ENCODE results near the gene UBALD1.

UBALD1 gene

DNA sequence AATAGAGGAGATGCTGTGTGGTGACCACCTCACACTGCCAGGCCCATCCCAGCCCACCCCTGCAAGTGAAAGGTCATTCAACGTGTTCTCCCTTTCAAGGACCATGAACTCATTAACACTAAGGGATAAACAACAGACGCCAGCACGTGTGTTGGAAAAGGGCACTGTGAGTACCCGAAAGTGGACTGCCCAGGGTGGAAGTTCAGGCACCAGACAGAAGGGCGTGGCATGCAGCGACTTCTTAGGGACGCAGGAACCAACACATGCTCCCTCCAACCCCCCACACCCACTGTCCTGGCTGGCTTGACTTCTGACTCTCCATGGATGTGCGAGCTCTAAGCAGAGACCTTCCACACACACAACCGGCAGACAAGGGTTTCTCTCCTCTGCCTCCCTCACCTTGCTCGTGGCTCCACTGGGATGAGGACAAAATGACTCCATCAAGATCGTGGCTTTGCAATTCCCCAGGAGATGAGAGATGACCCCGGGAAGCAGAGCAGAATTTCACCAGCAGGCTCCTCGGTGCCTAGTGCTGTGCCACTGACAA, 11.0 kb downstream of the UBALD1 start:
- TF ChIP-seq SIN3A (IDR thresholded peaks at IDR 0.05; ENCODE audit: borderline replicate concordance, insufficient read depth, low read length) (no peak), POLR2AphosphoS5 (IDR thresholded peaks at IDR 0.05; ENCODE audit: low read depth, low read length) (no peak), FOXP2 (optimal IDR thresholded peaks at IDR 0.05; ENCODE audit: borderline replicate concordance, extremely low read depth, extremely low read length, insufficient read depth) (no peak), TAF1 (IDR thresholded peaks at IDR 0.05; ENCODE audit: borderline replicate concordance, insufficient read depth, low read length) (no peak)
- TF ChIP-seq, protein P1, sequence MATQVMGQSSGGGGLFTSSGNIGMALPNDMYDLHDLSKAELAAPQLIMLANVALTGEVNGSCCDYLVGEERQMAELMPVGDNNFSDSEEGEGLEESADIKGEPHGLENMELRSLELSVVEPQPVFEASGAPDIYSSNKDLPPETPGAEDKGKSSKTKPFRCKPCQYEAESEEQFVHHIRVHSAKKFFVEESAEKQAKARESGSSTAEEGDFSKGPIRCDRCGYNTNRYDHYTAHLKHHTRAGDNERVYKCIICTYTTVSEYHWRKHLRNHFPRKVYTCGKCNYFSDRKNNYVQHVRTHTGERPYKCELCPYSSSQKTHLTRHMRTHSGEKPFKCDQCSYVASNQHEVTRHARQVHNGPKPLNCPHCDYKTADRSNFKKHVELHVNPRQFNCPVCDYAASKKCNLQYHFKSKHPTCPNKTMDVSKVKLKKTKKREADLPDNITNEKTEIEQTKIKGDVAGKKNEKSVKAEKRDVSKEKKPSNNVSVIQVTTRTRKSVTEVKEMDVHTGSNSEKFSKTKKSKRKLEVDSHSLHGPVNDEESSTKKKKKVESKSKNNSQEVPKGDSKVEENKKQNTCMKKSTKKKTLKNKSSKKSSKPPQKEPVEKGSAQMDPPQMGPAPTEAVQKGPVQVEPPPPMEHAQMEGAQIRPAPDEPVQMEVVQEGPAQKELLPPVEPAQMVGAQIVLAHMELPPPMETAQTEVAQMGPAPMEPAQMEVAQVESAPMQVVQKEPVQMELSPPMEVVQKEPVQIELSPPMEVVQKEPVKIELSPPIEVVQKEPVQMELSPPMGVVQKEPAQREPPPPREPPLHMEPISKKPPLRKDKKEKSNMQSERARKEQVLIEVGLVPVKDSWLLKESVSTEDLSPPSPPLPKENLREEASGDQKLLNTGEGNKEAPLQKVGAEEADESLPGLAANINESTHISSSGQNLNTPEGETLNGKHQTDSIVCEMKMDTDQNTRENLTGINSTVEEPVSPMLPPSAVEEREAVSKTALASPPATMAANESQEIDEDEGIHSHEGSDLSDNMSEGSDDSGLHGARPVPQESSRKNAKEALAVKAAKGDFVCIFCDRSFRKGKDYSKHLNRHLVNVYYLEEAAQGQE (IDR thresholded peaks at IDR 0.05; ENCODE audit: insufficient read depth in 1 of 2, low read depth in 2 of 2, low read length in 2 of 2) = no peak

DNA sequence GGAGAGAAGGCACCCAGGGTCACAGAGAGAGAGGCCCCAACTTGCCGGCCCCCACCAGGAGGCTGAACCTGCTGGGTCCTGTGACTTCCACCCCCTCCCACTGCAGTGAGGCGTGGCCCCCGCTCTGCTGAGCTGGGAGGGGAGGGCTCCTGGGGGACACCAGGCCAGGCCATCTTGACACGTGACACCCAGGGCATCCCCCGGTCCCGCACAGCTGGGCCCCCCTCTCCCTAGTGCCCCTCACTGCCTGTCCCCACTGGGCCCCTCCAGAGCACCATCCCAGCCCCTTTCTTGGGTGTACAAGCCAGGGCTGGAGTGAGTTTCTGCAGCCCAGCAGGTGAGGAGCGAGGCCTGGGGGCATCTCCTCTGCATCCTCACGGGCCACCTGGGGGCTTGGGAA, 12.4 kb downstream of the UBALD1 start:
- TF ChIP-seq TAF1 (IDR thresholded peaks at IDR 0.05; ENCODE audit: borderline replicate concordance, insufficient read depth, low read length) = no peak
- no peak for TF ChIP-seq SIN3A (IDR thresholded peaks at IDR 0.05; ENCODE audit: borderline replicate concordance, insufficient read depth, low read length)
- TF ChIP-seq, protein P1 (IDR thresholded peaks at IDR 0.05; ENCODE audit: insufficient read depth in 1 of 2, low read depth in 2 of 2, low read length in 2 of 2) = no peak
- TF ChIP-seq POLR2AphosphoS5 (IDR thresholded peaks at IDR 0.05; ENCODE audit: low read depth, low read length) = no peak
- no peak for TF ChIP-seq FOXP2 (optimal IDR thresholded peaks at IDR 0.05; ENCODE audit: borderline replicate concordance, extremely low read depth, extremely low read length, insufficient read depth)

DNA sequence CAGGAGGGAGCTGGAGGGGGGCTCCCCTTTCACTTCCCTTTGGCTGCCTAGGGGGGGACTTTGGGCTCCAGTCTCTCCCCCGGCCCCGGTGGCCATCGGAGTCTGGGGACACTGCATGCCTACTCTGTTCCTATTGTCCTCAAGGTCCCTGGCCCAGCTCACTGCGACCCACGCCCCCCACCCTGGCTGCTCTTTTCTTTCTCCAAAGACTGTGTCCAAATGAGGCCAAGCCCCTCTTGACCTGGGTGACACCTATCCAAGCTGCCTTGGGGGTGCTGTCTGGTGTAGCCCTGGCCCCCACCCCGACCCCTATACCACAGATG, 12.9 kb downstream of the UBALD1 start:
- TF ChIP-seq FOXP2 (optimal IDR thresholded peaks at IDR 0.05; ENCODE audit: borderline replicate concordance, extremely low read depth, extremely low read length, insufficient read depth) (no peak), SIN3A (IDR thresholded peaks at IDR 0.05; ENCODE audit: borderline replicate concordance, insufficient read depth, low read length) (no peak), TAF1 (IDR thresholded peaks at IDR 0.05; ENCODE audit: borderline replicate concordance, insufficient read depth, low read length) (no peak), POLR2AphosphoS5 (IDR thresholded peaks at IDR 0.05; ENCODE audit: low read depth, low read length) (no peak)
- TF ChIP-seq, protein P1 (IDR thresholded peaks at IDR 0.05; ENCODE audit: insufficient read depth in 1 of 2, low read depth in 2 of 2, low read length in 2 of 2) = no peak

DNA sequence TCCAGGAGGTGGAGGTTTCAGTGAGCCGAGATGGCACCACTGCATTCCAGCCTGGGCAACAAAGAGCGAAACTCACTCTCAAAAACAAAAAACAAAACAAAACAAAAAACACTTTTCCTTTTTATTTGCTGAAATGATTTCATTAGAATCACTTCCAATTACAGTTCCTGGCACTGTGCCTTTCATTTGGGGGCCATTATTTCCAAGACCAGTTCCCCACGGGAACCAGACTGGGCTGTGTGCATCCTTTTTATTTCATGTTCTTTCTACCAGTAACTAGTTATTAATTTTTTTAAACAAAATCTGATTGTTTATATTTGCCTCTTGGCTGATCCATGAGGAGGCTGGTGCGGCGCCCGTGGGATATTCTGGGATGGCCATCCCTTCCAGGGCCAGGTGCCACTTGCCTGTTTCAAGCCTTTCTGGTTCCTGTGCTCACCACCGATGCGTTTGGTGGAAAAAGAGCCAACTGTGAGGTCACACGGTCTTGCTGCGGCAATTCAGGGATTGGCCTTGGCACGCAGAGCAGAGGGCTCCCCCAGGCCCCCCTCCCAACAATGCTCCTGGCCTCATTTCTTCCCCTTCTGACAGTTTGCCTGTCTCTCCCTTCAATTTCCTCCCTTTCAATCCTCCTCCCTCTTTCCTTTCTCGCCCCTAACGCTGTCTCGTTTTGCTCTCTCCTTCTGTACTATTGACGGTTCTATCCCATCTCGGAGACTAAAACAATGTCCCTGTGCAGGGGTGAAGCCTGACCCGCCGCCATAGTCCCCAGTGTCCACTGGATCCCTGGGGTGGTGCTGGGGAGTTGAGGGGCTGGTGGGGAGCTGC, 13.4 kb downstream of the UBALD1 start:
- no peak for TF ChIP-seq SIN3A (IDR thresholded peaks at IDR 0.05; ENCODE audit: borderline replicate concordance, insufficient read depth, low read length)
- TF ChIP-seq POLR2AphosphoS5 (IDR thresholded peaks at IDR 0.05; ENCODE audit: low read depth, low read length) = no peak
- TF ChIP-seq FOXP2 (optimal IDR thresholded peaks at IDR 0.05; ENCODE audit: borderline replicate concordance, extremely low read depth, extremely low read length, insufficient read depth) = no peak
- no peak for TF ChIP-seq TAF1 (IDR thresholded peaks at IDR 0.05; ENCODE audit: borderline replicate concordance, insufficient read depth, low read length)
- TF ChIP-seq, protein P1 (IDR thresholded peaks at IDR 0.05; ENCODE audit: insufficient read depth in 1 of 2, low read depth in 2 of 2, low read length in 2 of 2) = no peak

All from PFSK-1 (cell line).